Gastroesophageal sphincter (tissue), 4 donors: ENCODE data around the gene AXL. TPM values are rescaled to one million over a fixed set of nuclear protein-coding genes. Genes with fewer than 3 reads are reported as not detected.

Source experiments
- ATAC-seq: fragments of 150-250 bp; one replicate; pipeline ENCODE4 v1.9.1; 2016; ENCODE audit warnings: mild to moderate bottlenecking, moderate library complexity
- H3K27ac ChIP-seq, 4 donors: fragments of 200-600 bp; sonication (generic) in 3 of 4; 1 replicate in 3 of 4; 2 replicates in 1 of 4; pipeline ENCODE4 v1.5.1; 2016 to 2019
- H3K27me3 ChIP-seq: fragments of 200-600 bp; sonication (generic); one replicate; pipeline ENCODE4 v1.5.1; 2019
- H3K36me3 ChIP-seq, 2 donors: fragments of 200-600 bp; sonication (generic); one replicate each; pipeline ENCODE4 v1.5.1; 2019; ENCODE audit warnings: control low read depth in 1 of 2
- H3K4me1 ChIP-seq, 3 donors: fragments of 200-600 bp; sonication (generic); 1 replicate in 2 of 3; 2 replicates in 1 of 3; pipeline ENCODE4 v1.5.1; 2016 to 2019; ENCODE audit warnings: control low read depth in 2 of 3
- H3K4me3 ChIP-seq, 2 donors: fragments of 200-600 bp; sonication (generic); one replicate each; pipeline ENCODE4 v1.5.1; 2019; ENCODE audit warnings: mild to moderate bottlenecking in 1 of 2, moderate library complexity in 1 of 2
- H3K9me3 ChIP-seq, 3 donors: fragments of 200-600 bp; sonication (generic); one replicate each; pipeline ENCODE4 v1.5.1; 2017 to 2019; ENCODE audit warnings: control low read depth in 2 of 3
- CTCF ChIP-seq, 4 experiments: fragments of 200-600 bp in 2 of 4; fragments of 450-650 bp in 2 of 4; sonication (generic) in 1 of 4; IDR thresholded peaks; one replicate each; pipeline ENCODE4 v1.5.1; 2017 to 2019; ENCODE audit warnings: antibody characterized with exemption in 4 of 4, mild to moderate bottlenecking in 2 of 4, moderate library complexity in 2 of 4
- EP300 ChIP-seq: sonication (generic); formaldehyde crosslinking; IDR thresholded peaks from one replicate; pipeline ENCODE4 v1.6.1; 2017; ENCODE audit warnings: antibody characterized with exemption, mild to moderate bottlenecking
- POLR2A ChIP-seq, 2 donors: fragments of 450-650 bp; IDR thresholded peaks; one replicate each; pipeline ENCODE4 v1.6.1; 2017; ENCODE audit warnings: antibody characterized with exemption in 2 of 2, mild to moderate bottlenecking in 2 of 2, moderate library complexity in 1 of 2
- POLR2AphosphoS5 ChIP-seq: sonication (generic); formaldehyde crosslinking; IDR thresholded peaks from one replicate; pipeline ENCODE4 v1.6.1; 2017; ENCODE audit warnings: antibody characterized with exemption
- WGBS, 2 donors: methylation state at CpG; one replicate each; pipeline ENCODE4 v1.1.5; 2018; ENCODE audit warnings: low coverage in 1 of 2; 5-methylcytosine and 5-hydroxymethylcytosine counted together
- total RNA-seq, 4 donors: library from RNA; depleted of rRNA; stranded (reverse); fragments of >200 nt; gene quantifications; one replicate each; pipeline ENCODE4 v1.1.0, GENCODE V29; 2016

The AXL gene
- total RNA-seq, 4 donors from 2014 or later: 129 to 232 (median 166) TPM

GRCh38 chr19:41239961-41240574, 21.0 kb downstream of the AXL start:
- no peak for ATAC-seq
- 78 to 83% methylated on average over 2 of the region's 2 CpGs for WGBS, 2 donors
- no peak overlapping the region for H3K4me3 ChIP-seq
- TF ChIP-seq POLR2AphosphoS5 (no peak), CTCF (IDR thresholded peaks at IDR 0.05) (no peak), POLR2A (IDR thresholded peaks at IDR 0.05) (no peak), EP300 (no peak)
- H3K4me1 ChIP-seq: no peaks in the 10 kb centered on the region
- H3K27ac ChIP-seq: no peak overlapping the region
- H3K36me3 ChIP-seq: peaks cover 0 to 100% of the 10 kb centered on the region in 2 donors
- H3K27me3 ChIP-seq: no peaks in the 10 kb centered on the region
- H3K9me3 ChIP-seq: no peaks in the 10 kb centered on the region

- Histone ChIP-seq H3K9me3 (no peaks in the 10 kb centered on the region), H3K4me3 (no peak overlapping the region), H3K27me3 (no peaks in the 10 kb centered on the region), H3K36me3 (peaks cover 0 to 100% of the 10 kb centered on the region in 2 donors), H3K27ac (no peak overlapping the region), H3K4me1 (no peaks in the 10 kb centered on the region)
- WGBS, 2 donors: 83 to 87% methylated on average over 5 of the region's 5 CpGs
- TF ChIP-seq POLR2A (IDR thresholded peaks at IDR 0.05): no peak
- TF ChIP-seq EP300: no peak
- TF ChIP-seq POLR2AphosphoS5: no peak
- TF ChIP-seq CTCF (IDR thresholded peaks at IDR 0.05): no peak
- no peak for ATAC-seq
Observed at GRCh38 chr19:41241859-41242258, 22.8 kb downstream of the AXL start.

DNA sequence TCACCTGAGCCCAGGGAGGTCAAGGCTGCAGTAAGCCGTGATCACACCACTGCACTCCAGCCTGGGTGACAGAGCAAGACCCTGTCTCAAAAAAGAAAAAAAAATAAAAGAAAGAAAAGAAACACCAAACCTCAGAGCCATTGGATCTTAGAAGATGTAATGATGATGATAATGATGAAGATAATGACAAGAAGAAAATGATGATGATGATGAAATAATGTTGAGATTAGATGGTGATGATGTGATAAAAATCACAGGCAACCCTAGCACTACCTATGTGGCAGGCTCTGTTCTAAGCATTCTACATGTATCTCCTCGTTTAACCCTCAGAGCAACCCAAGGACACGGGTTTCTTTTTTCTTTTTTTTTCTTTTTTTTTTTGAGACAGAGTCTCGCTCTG, 25.1 kb downstream of the AXL start:
- WGBS, 2 donors: 80 to 88% methylated on average over 3 of the region's 4 CpGs
- H3K36me3 ChIP-seq: peaks cover 0 to 100% of the 10 kb centered on the region in 2 donors

DNA sequence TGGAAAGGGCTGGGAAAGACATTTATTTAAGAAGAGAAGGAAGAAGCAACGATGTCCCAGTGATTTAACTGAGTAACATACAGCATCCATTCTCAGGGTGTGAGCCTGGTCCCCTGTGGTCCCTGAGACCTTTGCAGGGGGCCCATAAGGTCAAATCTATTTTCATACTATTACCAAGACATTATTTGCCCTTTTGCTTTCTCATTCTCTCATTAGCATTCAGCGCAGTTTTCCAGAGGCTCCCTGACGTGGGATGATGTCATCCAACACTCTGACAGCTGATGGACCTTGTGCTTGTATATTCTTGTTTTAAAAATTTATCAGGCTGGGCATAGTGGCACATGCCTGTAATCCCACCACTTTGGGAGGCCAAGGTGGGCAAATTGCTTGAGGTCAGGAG, 26.8 kb downstream of the AXL start:
- H3K4me1 ChIP-seq: no peaks in the 10 kb centered on the region
- H3K36me3 ChIP-seq: peaks cover 0 to 100% of the 10 kb centered on the region in 2 donors
- no peaks in the 10 kb centered on the region for H3K9me3 ChIP-seq
- WGBS, 2 donors: 78% methylated on average over 2 of the region's 3 CpGs; no CpG with 5 or more reads in 1 of the 2 donors
- H3K27ac ChIP-seq: no peak overlapping the region
- no peak for ATAC-seq
- no peaks in the 10 kb centered on the region for H3K27me3 ChIP-seq
- no peak overlapping the region for H3K4me3 ChIP-seq
- TF ChIP-seq POLR2AphosphoS5 (no peak), CTCF (IDR thresholded peaks at IDR 0.05) (no peak), POLR2A (IDR thresholded peaks at IDR 0.05) (no peak), EP300 (no peak)

More for the DNA sequence above, 25.1 kb downstream of the AXL start:
- ATAC-seq: no peak
- no peak overlapping the region for H3K27ac ChIP-seq
- H3K27me3 ChIP-seq: no peaks in the 10 kb centered on the region
- TF ChIP-seq EP300 (no peak), POLR2A (IDR thresholded peaks at IDR 0.05) (no peak), POLR2AphosphoS5 (no peak), CTCF (IDR thresholded peaks at IDR 0.05) (no peak)
- no peaks in the 10 kb centered on the region for H3K4me1 ChIP-seq
- no peaks in the 10 kb centered on the region for H3K9me3 ChIP-seq
- no peak overlapping the region for H3K4me3 ChIP-seq

DNA sequence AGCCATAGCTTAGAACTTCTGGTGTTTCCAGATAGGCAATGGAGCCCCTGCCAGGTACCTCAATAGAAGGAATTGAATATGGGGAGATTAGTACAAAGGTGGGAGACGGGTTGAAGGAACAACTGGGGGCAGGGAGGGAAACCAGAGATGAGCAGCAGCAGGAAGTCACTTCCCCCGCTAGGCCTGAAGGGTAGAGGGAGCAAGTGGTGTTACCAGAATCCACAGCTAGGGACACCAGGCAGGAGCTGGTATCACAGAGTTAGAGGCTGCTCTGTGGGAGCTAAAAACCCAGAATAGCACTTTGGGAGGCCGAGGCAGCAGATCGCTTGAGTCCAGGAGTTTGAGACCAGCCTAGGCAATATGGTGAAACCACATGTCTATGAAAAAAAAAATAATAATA, 29.9 kb downstream of the AXL start:
- WGBS, 2 donors: 80 to 84% methylated on average over 1 to 4 of the region's 4 CpGs
- no peak overlapping the region for H3K4me3 ChIP-seq
- H3K36me3 ChIP-seq: peaks cover 0 to 100% of the 10 kb centered on the region in 2 donors
- H3K4me1 ChIP-seq: no peaks in the 10 kb centered on the region
- ATAC-seq: no peak
- H3K9me3 ChIP-seq: no peaks in the 10 kb centered on the region
- no peak overlapping the region for H3K27ac ChIP-seq
- TF ChIP-seq POLR2A (IDR thresholded peaks at IDR 0.05): no peak
- no peak for TF ChIP-seq POLR2AphosphoS5
- no peak for TF ChIP-seq EP300
- TF ChIP-seq CTCF (IDR thresholded peaks at IDR 0.05): no peak
- no peaks in the 10 kb centered on the region for H3K27me3 ChIP-seq
